Measurements from ENCODE around the gene YWHAH. TPM values are rescaled to one million over a fixed set of nuclear protein-coding genes. Genes with fewer than 3 reads are reported as not detected.
"Not testable (repeated sequence)": the region's sequence is repeated elsewhere in the genome, so short reads cannot be mapped to it uniquely, and the experiment has no call there.

Gene YWHAH
- total and polyA plus RNA-seq, 8 donors = 100 to 183 (median 113) TPM

- no peaks in the 10 kb centered on the region for H3K9me3 ChIP-seq
- H3K27ac ChIP-seq = no peak overlapping the region
- ATAC-seq = no peak
- no peak for TF ChIP-seq CTCF (IDR thresholded peaks at IDR 0.05)
- H3K4me1 ChIP-seq = no peaks in the 10 kb centered on the region
- intact Hi-C loops (cut with DNase I) = loop anchor here in 1 of 2 donors (10.0 kb wide), 1 partner anchor 107 kb away; no protein-coding TSS in a partner anchor
- no peaks in the 10 kb centered on the region for H3K36me3 ChIP-seq
- no peak overlapping the region for H3K4me3 ChIP-seq
- H3K27me3 ChIP-seq = no peaks in the 10 kb centered on the region
- DNase-seq = no peak
Observed at GRCh38 chr22:31977939-31978338, 33.6 kb downstream of the YWHAH start.

DNA sequence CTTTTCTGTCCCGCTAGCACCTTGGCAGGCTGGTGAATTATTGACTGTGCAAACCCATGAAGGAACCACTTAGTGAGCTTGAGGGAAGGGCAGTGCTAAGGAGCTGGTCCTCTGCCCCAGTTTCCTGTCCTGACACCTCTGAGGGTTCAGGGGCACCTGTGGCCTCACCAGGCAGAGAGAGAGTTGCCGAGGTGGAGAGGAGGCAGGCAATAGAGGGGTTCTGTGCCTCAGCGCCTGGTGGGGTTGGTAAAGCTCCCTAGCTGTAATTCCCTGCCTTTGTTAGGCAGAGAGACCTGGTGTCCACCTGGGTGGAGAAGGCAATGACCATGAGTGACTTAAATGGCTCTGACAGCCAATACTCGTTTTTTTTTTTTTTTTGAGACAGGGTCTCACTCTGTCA, 36.3 kb downstream of the YWHAH start:
- ATAC-seq = no peak
- Histone ChIP-seq H3K36me3 (no peaks in the 10 kb centered on the region), H3K9me3 (no peaks in the 10 kb centered on the region), H3K27ac (no peak overlapping the region), H3K4me1 (no peaks in the 10 kb centered on the region), H3K27me3 (no peaks in the 10 kb centered on the region), H3K4me3 (no peak overlapping the region)
- TF ChIP-seq CTCF (IDR thresholded peaks at IDR 0.05) = no peak
- no peak for DNase-seq
- intact Hi-C loops (cut with DNase I) = no loop called here

DNA sequence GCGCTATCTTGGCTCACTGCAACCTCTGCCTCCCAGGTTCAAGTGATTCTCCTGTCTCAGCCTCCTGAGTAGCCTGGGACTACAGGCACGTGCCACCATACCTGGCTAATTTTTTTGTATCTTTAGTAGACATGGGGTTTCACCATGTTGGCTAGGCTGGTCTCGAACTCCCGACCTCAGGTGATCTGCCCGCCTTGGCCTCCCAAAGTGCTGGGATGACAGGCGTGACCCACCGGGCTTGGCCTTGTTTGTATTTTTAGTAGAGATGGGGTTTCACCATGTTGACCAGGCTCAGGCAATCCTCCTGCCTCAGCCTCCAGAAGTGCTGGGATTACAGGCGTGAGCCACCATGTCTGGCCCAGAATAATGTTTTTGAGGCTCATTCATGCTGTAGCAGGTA, 37.6 kb downstream of the YWHAH start:
- H3K4me3 ChIP-seq; ATAC-seq; H3K9me3 ChIP-seq; H3K27ac ChIP-seq; H3K4me1 ChIP-seq; H3K27me3 ChIP-seq; H3K36me3 ChIP-seq; DNase-seq; intact Hi-C loops (cut with DNase I): not testable (repeated sequence)

- no peak for TF ChIP-seq CTCF (IDR thresholded peaks at IDR 0.05)
- Histone ChIP-seq H3K36me3 (no peaks in the 10 kb centered on the region), H3K27me3 (peaks cover 0 to 1% of the 10 kb centered on the region in 2 donors), H3K27ac (no peak overlapping the region), H3K4me3 (no peak overlapping the region), H3K9me3 (no peaks in the 10 kb centered on the region), H3K4me1 (no peaks in the 10 kb centered on the region)
- ATAC-seq (no peak), DNase-seq (no peak)
- intact Hi-C loops (cut with DNase I) = no loop called here
Observed at GRCh38 chr22:31983911-31984656, 39.7 kb downstream of the YWHAH start.

GRCh38 chr22:31987218-31987617, 42.9 kb downstream of the YWHAH start:
- no peak for DNase-seq
- H3K27ac ChIP-seq = no peak overlapping the region
- TF ChIP-seq CTCF (IDR thresholded peaks at IDR 0.05) = no peak
- peaks cover 0 to 6% of the 10 kb centered on the region in 2 donors for H3K27me3 ChIP-seq
- no peaks in the 10 kb centered on the region for H3K9me3 ChIP-seq
- ATAC-seq = no peak
- no peaks in the 10 kb centered on the region for H3K4me1 ChIP-seq
- H3K4me3 ChIP-seq = no peak overlapping the region
- no peaks in the 10 kb centered on the region for H3K36me3 ChIP-seq
- intact Hi-C loops (cut with DNase I) = no loop called here

Data from left lung (tissue), 10 donors.